NCI-H2196 treated with DMSO at 0.1 percent for 48 hours (cell line): ENCODE measurements around the gene KCNN3.

Experiments used
- DNase-seq: peaks from one replicate; lab custom pipeline; 2025; ENCODE audit not compliant: unreplicated experiment; lab: John Stamatoyannopoulos, UW

The KCNN3 gene

GRCh38 chr1:154797175-154797574, 72.9 kb downstream of the KCNN3 start:
- DNase-seq, result no peak

GRCh38 chr1:154796303-154796892, 73.7 kb downstream of the KCNN3 start:
- no peak for DNase-seq

- no peak for DNase-seq
Measured at GRCh38 chr1:154794608-154795007, 75.5 kb downstream of the KCNN3 start.

- no peak for DNase-seq
Measured at GRCh38 chr1:154793685-154794084, 76.4 kb downstream of the KCNN3 start.

- DNase-seq, result no peak
Measured at GRCh38 chr1:154792899-154793298, 77.2 kb downstream of the KCNN3 start.

GRCh38 chr1:154791292-154792166, 78.6 kb downstream of the KCNN3 start:
- DNase-seq, result no peak

GRCh38 chr1:154788886-154789285, 81.2 kb downstream of the KCNN3 start:
- no peak for DNase-seq

GRCh38 chr1:154788110-154788870, 81.8 kb downstream of the KCNN3 start:
- DNase-seq, result no peak

- DNase-seq, result no peak
Measured at GRCh38 chr1:154786804-154787570, 83.1 kb downstream of the KCNN3 start.

GRCh38 chr1:154784924-154785531, 85.1 kb downstream of the KCNN3 start:
- DNase-seq, result no peak

- no peak for DNase-seq
Measured at GRCh38 chr1:154784416-154784815, 85.7 kb downstream of the KCNN3 start.

GRCh38 chr1:154783976-154784375, 86.1 kb downstream of the KCNN3 start:
- DNase-seq, result no peak

GRCh38 chr1:154780541-154780940, 89.5 kb downstream of the KCNN3 start:
- no peak for DNase-seq

GRCh38 chr1:154779551-154780189, 90.4 kb downstream of the KCNN3 start:
- DNase-seq, result no peak

- DNase-seq, result no peak
Measured at GRCh38 chr1:154778944-154779343, 91.1 kb downstream of the KCNN3 start.

- no peak for DNase-seq
Measured at GRCh38 chr1:154778275-154778674, 91.8 kb downstream of the KCNN3 start.

GRCh38 chr1:154777781-154778180, 92.3 kb downstream of the KCNN3 start:
- no peak for DNase-seq

GRCh38 chr1:154777154-154777553, 92.9 kb downstream of the KCNN3 start:
- no peak for DNase-seq

GRCh38 chr1:154775621-154776605, 94.2 kb downstream of the KCNN3 start:
- DNase-seq, result no peak
